ENCODE data around the gene FTCD. TPM values are rescaled to one million over a fixed set of nuclear protein-coding genes. Genes with fewer than 3 reads are reported as not detected.

FTCD gene
- total RNA-seq, 1 experiment from 2014 or later = 6.7 TPM

- Histone ChIP-seq H3K18ac (ENCODE audit: insufficient read length, low read depth, low read length) (no peak overlapping the region), H3K4ac (ENCODE audit: low read depth, low read length) (no peak overlapping the region), H2BK20ac (ENCODE audit: low read depth, low read length, poor library complexity, severe bottlenecking) (no peak overlapping the region), H2BK120ac (ENCODE audit: low read depth, low read length, poor library complexity, severe bottlenecking) (no peak overlapping the region), H4K20me1 (ENCODE audit: control insufficient read depth, insufficient read depth, insufficient read length) (no peaks in the 10 kb centered on the region), H3K23ac (ENCODE audit: insufficient read length, low read depth, low read length) (no peak overlapping the region), H3T11ph (ENCODE audit: low read length) (no peak overlapping the region), H3K79me2 (ENCODE audit: insufficient read depth, low read length) (no peaks in the 10 kb centered on the region; the same call in 1 of the 2 replicates), H3K27me3 (ENCODE audit: insufficient read depth, low read length) (peaks cover 5% of the 10 kb centered on the region; the same call in 1 of the 2 replicates), H2AFZ (ENCODE audit: low read length) (no peak overlapping the region), H3K4me2 (ENCODE audit: insufficient read depth, insufficient read length, low read length) (no peak overlapping the region), H4K8ac (replicated peaks; ENCODE audit: insufficient read length, low read depth, low read length) (no peak overlapping the region), H3K14ac (ENCODE audit: insufficient read depth, low read length) (no peak overlapping the region), H2BK12ac (ENCODE audit: insufficient read length, low read depth, low read length) (no peak overlapping the region), H3K23me2 (ENCODE audit: insufficient read length, low read depth, low read length, poor library complexity, severe bottlenecking) (peaks cover 8% of the 10 kb centered on the region), H2BK15ac (ENCODE audit: low read depth, low read length) (no peak overlapping the region), H4K91ac (ENCODE audit: insufficient read length, low read depth, low read length) (no peak overlapping the region), H3K4me1 (ENCODE audit: insufficient read depth, low read length) (no peaks in the 10 kb centered on the region; the same call in 1 of the 2 replicates), H3K27ac (ENCODE audit: insufficient read length, low read depth, low read length) (no peak overlapping the region), H3K9ac (ENCODE audit: extremely low read depth, insufficient read length, low read length) (no peak overlapping the region), H3K79me1 (ENCODE audit: insufficient read depth, low read depth, low read length, poor library complexity, severe bottlenecking) (no peaks in the 10 kb centered on the region), H2BK5ac (ENCODE audit: insufficient read length, low read length) (no peak overlapping the region), H4K5ac (ENCODE audit: insufficient read length, low read depth, low read length) (no peak overlapping the region), H3K9me3 (ENCODE audit: control insufficient read depth, low read depth, low read length) (no peaks in the 10 kb centered on the region), H3K56ac (ENCODE audit: insufficient read length, low read depth, low read length) (no peak overlapping the region), H2AK5ac (ENCODE audit: insufficient read length, low read length) (no peak overlapping the region)
- Mint-ChIP-seq H3K27ac (no peak overlapping the region), H3K36me3 (ENCODE audit: insufficient read depth in 1 of 3, low read depth in 3 of 3) (peaks cover 26 to 45% (median 30%) of the 10 kb centered on the region in 3 experiments), H3K4me1 (peaks cover 6 to 9% of the 10 kb centered on the region in 2 experiments), H3K4me3 (peak overlapping the region; percentile 25 to 39; a peak in 3 of 5 replicates), H3K9me3 (peaks cover 20 to 40% of the 10 kb centered on the region in 2 experiments), H3K27me3 (ENCODE audit: low read depth) (peaks cover 18% of the 10 kb centered on the region)
- TF ChIP-seq CTCF (conservative IDR thresholded peaks at IDR 0.05) = no peak
- no peak for DNase-seq
- no CpG with 5 or more reads among the region's 6 CpGs for WGBS (ENCODE audit: extremely low coverage, insufficient read length, low lambda C conversion rate)
These were observed 55.4 kb downstream of the FTCD start for GRCh38 chr21:46100020-46100419.
